Suppressor macrophage (primary cell): ENCODE results near the gene KCNAB2.

Source experiments
- DNase-seq, 4 experiments: peaks; one replicate each; pipeline ENCODE4 v3.0.0-alpha.2; 2020 to 2022

The KCNAB2 gene

DNA sequence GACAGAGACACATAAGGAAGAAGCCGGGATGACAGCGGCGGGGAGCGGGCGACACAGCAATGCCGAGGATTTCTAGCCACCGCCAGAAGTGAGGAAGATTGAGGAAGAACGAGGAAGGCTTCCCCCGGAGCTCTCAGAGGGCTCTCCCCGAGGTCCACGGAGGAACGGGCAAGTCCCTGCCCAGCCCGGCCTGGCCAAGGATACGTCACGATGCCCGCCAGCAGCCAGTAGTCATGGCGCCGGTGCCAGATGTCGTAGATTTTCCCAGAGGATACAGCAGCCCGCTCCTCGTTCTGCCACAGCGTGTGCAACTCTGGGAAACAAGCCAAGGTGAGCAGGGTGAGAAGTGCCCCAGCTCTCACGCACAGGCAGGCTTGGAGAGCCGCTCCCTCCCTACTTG, 65.9 kb downstream of the KCNAB2 start:
- no peak for DNase-seq

DNA sequence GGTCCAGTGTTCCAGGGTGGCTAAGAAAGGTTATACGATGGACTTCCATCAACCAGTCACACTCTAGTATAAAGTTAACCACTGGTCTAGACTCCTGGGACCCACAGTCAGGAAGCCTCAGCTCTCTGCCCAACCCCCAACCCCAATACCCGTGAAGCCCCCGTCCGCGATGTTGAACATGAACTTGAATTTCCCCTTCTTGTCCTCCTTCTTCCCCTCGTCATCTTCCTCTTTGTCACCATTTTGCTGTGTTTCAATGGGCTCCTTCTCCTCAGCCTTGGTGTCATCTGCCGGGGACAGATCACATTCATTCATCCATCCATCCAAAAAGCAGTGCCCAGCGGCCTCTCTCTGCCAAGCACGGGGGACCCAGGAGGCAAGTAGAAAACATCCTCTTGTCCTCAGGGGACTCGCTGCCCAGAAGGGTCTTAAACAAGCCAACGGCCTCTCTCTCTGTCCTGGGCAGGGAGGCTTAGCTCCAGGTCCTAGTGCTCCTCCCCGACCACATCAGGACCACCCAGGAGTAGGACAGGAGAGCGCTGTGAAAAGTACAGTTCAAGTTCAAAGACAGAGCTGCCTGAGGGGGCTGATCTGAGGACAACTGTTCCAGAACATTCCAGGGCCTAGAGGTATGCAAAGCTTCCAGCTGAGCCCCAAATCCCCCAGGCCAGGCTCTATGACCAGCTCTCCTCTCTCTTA, 66.5 kb downstream of the KCNAB2 start:
- DNase-seq = no peak

DNA sequence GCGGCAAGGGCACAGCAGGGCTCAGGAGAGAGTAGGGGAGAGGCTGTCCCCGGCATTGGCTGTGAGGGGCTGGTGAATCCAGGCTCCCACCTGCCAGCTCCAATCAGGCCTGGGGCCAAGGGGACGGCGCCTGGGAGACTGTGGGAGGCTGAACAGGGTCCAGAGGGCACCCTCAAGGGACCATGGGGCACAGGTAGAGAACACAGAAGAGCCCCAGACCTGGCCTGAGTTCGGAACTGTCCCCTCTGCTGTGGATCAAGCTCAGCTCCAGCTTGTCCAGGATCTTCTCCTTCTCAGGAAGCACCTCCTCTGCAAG, 67.0 kb downstream of the KCNAB2 start:
- no peak for DNase-seq

DNA sequence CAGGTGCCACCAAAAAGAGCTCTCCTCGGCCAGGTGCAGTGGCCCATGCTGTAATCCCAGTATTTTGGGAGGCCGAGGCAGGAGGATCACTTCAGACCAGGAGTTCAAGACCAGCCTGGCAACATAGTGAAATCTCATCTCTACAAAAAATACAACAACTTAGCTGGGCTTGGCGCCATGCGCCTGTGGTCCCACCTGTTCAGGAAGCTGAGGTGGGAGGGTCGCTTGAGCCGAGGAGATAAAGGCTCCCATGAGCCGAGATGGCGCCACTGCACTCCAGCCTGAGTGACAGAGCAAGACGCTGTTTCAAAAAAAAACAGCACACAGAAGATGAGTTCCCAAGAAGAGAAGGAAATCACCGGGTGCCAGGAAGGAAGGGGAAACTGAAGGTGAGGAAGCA, 67.4 kb downstream of the KCNAB2 start:
- DNase-seq = no peak

DNA sequence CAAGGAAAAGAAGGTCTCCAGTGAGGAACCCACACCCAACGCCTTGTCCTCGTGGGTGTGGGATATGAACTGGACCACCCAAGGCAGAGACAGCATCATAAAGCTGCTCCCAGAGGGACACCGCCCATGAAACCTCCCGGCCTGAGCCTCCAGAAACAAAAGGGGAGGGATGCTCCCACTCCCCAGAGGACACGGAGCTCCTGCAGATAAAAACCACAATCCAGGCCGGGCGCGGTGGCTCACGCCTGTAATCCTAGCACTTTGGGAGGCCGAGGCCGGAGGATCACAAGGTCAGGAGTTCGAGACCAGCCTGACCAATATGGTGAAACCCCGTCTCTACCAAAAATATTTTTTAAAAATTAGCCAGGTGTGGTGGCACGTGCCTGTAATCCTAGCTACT, 68.1 kb downstream of the KCNAB2 start:
- DNase-seq = no peak

DNA sequence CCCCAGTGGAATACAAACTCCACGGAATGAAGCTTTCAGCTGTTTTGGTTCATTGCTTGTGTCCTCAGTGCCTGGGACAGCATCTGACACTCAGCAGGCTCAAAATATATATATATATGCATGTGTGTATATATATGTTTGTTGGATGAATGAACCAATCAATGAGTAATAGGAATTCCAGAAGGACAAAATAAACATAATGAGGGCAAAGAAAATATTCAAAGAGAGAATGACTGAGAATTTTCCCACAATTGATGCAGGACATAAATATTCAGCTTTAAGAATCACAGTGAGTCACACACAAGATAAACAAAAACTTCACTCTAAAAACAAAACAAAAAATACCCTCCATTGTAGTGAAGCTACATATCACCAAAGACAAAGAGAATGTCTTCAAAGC, 70.4 kb downstream of the KCNAB2 start:
- no peak for DNase-seq

DNA sequence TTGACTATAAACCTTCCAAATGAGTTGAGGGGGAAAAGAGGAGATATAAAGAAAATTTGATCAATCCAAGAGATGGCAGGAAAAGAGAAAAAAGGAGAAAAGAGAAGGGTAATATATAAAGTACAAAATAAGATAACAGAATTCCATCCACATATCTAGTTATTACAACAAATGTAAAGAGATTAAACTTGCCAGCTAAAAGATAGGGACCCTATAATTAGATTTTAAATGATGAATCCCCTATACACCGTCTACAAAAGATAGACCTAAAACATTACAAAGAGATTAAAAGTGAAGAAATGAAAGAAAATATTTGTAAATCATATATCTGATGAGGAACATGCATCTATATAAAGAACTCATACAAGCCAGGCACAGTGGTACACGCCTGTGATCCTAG, 71.4 kb downstream of the KCNAB2 start:
- DNase-seq = no peak

DNA sequence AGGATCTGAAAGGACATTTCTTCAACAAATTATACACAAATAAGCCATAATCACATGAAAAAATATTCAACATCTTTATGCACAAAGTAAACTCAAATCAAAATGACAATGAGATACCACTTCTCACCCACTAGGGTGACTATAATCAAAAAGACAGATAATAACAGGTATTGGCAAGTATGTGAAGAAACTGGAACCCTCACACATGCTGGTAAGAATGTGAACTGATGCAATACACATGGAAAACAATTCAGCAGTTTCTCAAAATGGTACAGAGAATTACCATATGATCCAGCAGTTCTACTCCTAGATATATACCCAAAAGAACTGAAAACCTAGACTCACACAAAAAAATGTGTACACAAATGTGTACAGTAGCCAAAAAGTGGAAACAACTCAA, 71.9 kb downstream of the KCNAB2 start:
- no peak for DNase-seq

DNA sequence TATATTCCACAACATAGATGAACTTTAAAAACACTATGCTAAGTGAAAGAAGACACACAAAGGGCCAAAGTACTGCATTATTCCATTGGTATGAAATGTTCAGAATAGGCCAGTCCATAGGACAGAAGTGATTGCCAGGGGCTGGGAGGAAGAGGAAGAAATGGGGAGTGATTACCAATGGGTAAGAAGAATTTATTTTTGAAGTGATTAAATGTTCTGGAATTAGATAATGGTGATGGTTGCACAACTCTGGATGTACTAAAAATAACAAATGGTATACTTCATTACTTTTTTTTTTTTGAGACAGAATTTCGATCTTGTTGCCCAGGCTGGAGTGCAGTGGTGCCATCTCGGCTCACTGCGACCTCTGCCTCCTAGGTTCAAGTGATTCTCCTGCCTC, 72.7 kb downstream of the KCNAB2 start:
- peak in 1 of 4 experiments; percentile 1 for DNase-seq

DNA sequence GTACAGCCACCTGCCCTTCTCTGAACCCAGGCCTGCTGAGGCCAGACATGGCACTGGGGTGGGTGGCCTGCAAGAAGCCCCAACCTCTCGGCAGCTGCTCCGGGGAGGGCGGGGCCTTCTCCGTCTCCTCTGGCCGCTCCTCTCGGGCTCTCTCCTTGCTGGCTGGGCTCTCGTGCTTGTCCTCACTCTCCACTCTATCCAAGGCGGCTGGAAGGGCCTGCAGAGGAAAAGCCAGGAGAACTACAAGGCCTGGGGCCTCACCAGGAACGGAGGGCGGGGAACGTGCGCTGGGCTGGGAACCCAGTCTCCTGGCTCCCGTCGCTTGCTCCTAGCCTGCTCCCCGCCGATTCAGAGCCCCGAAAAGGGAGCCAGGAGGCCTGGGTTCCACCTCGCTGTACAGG, 75.3 kb downstream of the KCNAB2 start:
- DNase-seq = no peak

DNA sequence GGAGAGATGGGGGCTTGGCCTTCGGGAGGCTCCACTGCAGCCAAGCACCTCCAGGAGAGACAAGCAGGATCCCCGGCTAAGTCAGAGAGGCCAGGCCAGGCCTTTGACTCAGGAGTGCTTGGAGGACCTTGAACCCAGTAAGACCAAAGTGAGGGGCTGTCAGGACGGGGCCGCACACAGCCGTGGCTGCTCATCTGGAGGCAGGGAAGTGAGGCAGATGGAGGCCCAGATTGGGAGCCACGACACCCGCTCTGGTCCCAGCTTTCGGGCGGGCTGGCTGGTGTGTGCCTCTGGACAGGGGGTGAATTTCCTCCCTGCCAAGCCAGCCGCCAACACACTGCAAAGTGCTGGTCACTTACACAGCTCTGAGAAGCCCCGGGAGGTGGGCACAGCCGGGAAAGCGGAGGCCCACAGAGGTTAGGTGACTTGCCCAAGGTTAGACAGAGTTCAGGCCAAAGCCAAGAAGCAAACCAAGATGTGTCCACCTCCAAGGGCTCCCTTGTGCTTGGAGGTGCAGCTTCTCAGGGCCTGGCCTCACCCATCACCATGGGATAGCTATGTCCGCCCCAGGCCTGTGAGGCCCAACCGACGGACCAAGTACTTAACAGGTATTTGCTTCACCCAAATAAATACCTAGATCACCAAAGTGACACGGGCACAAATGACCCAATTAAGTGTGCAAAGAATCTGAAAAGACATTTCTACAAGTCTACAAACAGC, 76.1 kb downstream of the KCNAB2 start:
- no peak for DNase-seq

DNA sequence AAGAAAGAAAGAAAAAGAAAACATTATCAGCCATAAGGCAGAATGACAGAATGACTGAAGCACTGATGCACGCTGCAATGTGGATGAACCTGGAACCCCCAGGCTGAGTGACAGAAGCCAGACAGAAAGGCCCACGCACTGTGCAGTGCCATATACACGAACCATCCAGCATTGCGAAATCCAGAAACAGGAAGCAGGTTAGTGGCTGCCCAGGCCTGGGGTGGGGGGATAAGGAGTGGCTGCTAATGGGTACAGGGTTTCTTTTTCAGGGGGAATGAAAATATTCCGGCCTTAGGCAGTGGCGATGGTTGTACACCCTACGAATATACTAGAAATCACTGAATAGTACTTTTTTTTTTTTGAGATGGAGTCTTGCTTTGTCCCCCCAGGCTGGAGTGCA, 77.4 kb downstream of the KCNAB2 start:
- DNase-seq = peak; percentile 61 to 81 (median 80)

DNA sequence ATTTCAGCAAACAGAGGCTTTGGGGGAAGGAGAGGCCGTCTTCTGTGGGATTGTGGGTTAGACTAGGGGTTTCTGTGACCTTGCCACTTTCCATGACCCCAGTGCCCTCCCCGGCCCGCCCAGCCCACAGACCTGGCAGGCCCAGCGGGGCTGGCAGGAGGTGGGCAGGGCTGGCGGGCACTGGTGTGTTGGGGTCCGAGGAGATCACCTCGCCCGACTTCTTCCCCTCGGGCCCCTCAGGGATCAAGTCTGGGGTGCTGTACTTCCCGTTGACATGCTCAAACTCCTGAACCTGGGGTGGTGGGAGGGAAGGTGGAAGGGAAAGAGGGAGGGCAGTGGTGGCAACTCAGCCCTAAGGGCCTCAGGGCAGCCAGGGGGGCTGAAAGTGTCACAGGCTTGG, 78.1 kb downstream of the KCNAB2 start:
- DNase-seq = no peak

DNA sequence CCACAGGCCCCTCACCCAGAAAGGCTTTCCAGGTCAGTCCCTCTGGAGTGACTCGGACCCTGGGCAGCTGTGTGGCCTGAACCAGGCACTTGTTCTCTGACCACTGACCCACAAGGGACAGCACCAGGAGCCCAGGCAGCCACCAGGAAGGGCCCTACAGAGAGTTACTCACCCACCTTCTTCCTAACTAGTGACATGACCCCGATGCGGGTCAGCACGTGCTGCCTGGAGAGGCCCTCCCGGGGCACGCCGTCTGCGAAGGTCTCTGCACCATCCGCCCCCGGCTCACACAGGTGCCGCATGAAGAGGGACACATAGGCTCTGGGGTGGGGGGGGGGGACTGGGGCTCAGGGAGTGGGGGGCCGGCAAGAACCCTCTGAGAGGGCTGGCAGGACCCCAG, 78.7 kb downstream of the KCNAB2 start:
- no peak for DNase-seq

DNA sequence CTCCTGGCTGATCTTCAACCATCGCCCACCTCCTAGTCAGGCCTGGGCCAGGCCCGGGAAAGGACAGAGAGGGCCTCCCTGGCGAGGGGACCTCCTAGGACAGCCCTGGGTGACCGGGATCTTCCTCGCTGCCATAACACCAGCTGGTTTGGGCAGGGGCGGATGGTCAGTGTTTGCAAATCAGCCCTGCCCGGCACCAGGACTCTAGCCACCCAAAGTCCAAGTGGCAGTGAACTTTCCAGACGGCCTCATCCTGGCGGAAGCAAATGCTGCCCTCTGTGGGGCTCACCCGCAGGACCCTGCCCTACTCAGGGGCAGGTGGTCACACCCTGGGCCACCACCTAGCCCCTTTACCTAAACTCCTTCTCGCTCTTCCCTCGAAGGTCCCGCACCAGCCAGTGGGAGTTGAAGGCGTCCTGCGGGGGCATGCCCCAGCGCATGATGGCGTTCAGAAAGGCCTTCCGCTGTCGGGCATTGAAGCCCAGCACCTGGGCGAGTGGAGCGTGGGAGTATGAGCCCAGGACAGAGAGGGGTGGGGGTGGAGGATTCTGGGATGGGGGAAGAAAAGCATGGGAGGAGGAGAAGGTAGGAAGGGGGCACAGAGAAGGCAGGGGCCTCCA, 79.2 kb downstream of the KCNAB2 start:
- DNase-seq = peak in 1 of 4 experiments; percentile 1

DNA sequence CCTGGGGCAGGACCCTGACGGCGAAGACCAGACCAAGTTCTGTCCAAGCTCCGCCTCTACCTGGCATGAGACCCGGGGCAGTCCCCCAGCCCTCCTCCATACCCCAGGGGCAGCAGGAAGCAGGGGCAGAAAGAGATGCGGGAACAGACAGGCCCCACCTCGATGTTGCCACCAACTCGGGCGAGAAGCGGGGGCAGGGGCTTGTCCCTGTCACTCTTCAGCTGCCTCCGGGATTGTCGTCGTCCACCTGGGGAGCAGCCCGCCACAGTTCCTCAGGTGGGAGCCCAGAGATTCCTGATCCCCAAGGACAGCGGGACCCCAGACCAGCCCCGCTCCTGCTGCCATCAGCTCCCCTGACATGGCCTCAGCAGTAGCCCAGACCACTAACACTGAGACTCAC, 79.7 kb downstream of the KCNAB2 start:
- peak in 1 of 4 experiments; percentile 1 for DNase-seq

DNA sequence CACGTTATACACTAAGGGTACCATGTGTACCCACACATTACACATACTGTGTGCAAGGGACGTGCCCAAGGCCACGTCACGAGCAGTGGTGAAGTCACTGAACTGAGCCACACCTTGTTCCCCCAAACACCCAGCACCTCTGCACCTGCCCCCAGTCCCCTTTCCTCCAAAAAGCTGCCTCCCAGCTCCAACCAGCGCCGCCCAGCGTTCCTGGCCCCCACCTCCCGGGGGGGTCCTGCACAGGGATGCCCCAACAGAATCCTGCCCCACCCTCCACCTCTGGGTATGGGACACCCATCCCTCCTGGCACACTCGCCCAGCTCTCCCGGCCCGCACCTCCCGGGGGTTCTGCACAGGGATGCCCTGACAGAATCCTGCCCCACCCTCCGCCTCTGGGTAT, 80.3 kb downstream of the KCNAB2 start:
- peak in 1 of 4 experiments; percentile 1 for DNase-seq

DNA sequence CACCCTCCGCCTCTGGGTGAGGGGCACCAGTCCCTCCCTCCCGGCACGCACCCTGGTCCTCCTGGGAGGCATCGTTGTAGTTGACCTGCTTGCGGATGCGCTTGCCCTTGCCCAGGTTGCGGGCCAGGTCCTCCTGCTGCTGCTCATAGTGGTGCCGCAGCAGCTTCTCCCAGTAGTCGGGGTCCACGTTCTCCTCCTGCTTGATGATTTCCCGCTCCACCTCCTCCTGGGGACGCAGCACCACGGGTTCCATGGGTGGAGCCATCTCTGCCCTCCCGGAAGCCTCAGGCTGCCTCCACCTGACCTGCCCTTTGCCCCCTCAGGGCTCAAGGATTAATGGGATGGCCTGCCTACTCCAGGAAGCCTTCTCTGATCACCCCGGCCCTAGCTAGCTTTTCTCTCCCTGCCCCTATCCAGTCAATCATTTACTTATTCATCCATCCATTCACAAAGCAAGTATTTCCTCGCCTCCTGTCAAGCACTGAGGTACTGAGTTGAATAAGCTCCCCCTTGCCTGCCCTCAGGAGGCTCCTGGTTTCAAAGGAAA, 80.9 kb downstream of the KCNAB2 start:
- peak in 1 of 4 experiments; percentile 1 for DNase-seq

DNA sequence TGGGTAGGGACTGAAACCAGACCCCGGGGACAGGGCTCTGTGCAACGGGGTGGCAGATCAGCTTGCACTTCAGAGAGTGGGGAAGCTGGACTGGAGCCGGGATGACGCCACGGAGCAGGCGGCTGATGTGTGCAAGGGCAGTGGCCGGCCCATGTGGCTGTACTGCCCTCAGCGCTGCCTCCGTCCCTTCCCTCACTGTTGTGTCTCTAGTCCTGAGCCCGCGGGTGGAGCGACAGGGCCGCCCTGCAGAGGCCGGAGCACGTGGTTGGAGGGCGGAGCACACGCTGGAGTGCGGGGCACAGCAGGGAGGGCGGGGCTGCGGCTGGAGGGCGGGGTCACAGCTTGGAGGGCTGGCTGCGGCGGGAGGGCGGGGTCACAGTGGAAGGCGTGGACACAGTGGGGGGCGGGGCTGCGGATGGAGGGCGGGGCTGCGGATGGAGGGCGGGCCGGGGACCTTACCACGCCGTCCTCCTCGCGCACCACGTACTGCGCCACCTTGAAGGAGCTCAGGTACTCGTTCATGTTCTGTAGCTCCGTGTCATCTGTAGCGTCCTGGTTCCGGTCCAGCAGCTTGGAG, 82.0 kb downstream of the KCNAB2 start:
- peak; percentile 81 to 93 (median 89) for DNase-seq

DNA sequence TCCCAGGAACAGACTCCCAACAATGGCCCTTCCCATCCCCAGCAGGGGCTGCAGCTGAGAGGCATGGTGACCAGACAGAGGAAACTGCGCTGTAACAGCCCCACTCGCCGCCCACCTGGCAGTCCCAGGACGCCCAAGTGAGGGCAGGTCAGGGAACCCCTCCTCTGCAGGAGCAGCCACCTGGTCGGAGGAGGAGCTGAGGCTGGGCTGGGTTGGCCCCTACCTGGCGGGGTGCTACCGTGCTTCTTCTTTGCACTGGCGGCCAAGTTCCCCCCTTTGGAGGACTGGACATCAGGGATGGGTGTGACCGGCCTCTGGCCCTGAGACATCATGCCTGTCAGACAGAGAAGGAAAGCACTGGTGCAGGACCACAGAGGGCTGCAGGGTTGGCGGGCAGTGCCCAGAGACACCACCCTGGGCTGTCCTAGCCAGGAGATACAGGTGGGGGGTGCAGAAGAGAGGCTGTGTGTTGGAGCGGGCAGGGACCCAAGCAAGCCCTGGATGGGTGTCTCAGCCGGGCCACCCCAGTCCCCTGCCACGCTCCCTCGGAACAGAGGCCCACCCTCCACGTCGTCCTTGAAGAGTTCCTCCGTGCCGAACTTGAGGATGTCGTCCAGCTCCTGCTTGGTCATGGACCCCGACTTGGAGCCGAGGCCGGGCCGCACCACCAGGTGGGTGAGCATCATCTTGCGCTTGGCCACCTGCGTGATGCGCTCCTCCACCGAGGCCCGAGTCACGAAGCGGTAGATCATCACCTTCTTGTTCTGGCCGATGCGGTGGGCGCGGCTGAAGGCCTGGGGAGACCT, 82.8 kb downstream of the KCNAB2 start:
- peak in 1 of 4 experiments; percentile 1 for DNase-seq

DNA sequence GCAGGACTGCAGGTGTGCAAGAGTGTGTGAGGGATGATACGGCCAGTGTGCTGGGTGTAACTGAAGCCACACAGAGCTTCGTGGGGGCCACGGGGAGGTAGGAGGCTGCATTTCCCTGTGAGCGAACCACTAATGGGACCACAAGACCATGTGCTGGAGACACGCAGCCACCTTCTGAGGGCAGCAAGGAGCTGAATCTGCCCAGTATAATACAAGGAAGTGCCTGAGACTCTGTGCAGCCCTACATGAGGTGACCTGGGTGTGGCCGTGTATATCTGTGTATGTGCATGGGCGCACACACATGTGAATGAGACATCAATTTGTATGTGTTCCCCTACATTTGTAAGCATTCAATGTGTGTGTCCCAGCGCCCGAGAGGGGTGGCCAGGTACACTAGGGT, 83.6 kb downstream of the KCNAB2 start:
- DNase-seq = peak in 1 of 4 experiments; percentile 2

DNA sequence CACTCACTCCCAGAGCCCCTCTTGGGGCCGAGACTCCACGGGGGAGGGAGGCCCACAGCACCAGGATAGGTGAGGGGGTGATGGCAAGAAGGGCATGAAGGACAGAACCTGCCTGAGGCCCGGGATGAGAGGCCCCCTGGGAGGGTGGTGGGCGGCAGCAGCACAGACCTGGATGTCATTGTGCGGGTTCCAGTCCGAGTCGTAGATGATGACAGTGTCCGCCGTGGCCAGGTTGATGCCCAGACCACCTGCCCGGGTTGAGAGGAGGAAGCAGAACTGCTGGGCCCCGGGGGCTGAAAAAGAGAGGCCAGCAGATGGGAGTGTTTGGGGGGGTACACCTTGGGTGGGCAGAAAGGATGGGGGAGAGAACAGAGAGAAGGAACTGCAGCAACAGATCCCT, 84.3 kb downstream of the KCNAB2 start:
- DNase-seq = no peak

DNA sequence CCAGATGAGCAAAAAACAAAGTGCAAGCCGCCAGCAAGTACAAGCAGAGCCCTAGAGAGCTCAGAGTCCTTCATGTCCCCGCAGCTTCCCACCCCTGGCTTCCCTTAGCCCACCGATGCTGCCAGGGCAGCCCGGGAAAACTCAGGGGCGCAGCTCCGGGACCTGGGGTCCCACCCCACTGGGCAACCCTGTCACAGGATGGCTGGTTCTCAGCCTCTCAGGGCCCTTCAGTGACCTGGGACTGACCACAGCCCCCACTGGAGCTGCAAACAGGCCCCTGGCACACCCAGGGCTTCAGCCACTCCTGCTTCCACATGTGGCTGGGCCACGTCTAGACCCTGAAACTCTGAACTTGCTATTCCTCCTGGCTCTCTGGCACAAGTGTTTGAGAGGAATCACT, 84.9 kb downstream of the KCNAB2 start:
- no peak for DNase-seq
